Stimulated activated CD8-positive, alpha-beta memory T cell treated with anti-CD3 and anti-CD28 coated beads, Interleukin-2, amount 100 ng/mL, for 1 hour (primary cell): ENCODE results near the gene ESRRA.
A peak's percentile ranks its signal among the peaks of the same experiment; 100 is the strongest.

ENCODE experiments used
- DNase-seq, 2 donors: peaks; one replicate each; pipeline ENCODE4 v3.0.0-alpha.2; 2020; ENCODE audit warnings: low read depth in 2 of 2

ESRRA gene

GRCh38 chr11:64305075-64305690, at the start of gene ESRRA:
Gene ESRRA, plus strand, starts transcription at chr11:64305524. Its CDS starts 1,656 bp downstream, at chr11:64307180.
- peak; percentile 99 to 100 for DNase-seq

DNA sequence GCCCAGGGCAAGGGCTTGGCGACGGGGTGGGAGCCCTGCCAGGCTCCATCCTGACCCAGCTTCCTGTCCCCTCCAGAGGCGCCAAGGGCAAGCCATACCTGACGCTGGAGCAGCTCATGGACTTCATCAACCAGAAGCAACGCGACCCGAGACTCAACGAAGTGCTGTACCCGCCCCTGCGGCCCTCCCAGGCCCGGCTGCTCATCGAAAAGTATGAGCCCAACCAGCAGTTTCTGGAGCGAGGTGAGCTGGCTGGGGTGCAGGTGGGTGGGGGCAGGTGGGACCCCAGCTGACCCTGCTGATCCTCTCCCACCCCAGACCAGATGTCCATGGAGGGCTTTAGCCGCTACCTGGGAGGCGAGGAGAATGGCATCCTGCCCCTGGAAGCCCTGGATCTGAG, 49.0 kb upstream of the ESRRA start:
- DNase-seq: no peak

- DNase-seq: no peak
Observed at GRCh38 chr11:64258356-64258755, 47.0 kb upstream of the ESRRA start.

- DNase-seq: no peak
Observed at GRCh38 chr11:64258946-64259532, 46.3 kb upstream of the ESRRA start.

DNA sequence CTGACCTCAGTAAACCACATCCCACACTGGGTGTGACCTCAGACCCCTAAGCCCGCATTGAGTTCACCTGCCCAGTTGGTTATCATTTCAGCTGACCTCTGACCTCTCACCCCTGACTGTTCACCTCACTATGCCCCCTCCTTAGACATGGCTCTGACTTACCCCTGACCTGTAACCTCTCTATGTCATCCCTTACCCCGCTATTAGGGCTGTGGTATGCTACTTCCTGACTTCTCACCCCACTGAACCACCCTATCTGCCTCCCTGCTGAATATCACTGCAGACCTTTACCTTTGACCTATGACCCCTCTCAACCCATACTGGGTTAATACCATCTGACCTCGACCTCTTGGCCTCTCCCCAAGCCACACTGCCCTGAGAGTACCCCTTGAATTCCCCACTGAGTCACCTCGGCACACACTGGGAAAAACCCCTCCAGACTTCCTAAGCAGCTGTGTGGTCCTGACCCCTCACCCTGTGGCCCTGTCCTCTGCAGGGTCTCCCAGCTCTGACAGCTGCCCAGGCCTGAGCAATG, 45.7 kb upstream of the ESRRA start:
- DNase-seq: no peak

DNA sequence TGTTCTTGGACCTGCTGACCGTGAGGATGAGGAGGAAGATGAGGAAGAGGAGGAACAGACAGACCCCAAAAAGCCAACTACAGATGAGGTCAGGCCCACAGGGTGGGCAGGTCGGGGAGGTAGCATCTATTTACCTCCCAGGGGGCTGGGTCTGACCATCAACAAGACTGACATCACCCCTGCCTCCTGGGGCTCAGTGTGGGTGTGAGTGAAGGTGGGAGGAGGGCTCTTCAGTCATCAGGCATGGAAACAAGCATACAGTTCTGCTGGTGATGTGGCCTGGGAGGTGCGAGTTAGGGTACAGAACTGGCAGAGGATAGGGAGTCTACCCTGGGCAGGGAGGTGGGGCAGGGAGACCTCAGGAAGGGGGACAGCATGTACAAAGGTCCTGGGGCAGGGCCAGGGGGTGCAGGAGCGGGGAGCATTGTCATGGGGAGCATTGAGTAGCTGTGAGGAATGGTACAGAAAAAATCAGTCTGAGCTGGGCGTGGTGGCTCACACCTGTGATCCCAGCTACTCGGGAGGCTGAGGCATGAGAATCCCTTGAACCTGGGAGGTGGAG, 45.1 kb upstream of the ESRRA start:
- DNase-seq: no peak

DNA sequence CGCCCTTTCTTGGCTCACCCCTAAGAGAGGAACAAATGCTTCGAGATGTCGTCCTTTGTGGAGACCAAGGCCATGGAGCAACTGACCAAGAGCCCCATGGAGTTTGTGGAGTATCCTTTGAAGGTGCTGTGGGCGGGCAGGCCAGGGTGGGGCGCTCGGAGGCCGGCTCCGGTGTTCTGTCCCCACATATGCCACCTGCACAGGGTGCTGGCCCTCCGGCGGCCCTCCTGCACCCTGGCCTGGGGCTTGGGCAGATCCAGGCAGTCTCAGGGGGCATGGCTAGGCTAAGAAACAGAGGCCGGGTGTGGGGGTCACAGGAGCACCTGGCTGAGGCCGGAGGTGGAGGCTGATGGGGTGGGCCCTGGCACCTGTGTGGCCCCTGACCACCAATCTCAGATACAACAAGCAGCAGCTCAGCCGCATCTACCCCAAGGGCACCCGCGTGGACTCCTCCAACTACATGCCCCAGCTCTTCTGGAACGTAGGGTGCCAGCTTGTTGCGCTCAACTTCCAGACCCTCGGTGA, 43.7 kb upstream of the ESRRA start:
- DNase-seq: no peak

DNA sequence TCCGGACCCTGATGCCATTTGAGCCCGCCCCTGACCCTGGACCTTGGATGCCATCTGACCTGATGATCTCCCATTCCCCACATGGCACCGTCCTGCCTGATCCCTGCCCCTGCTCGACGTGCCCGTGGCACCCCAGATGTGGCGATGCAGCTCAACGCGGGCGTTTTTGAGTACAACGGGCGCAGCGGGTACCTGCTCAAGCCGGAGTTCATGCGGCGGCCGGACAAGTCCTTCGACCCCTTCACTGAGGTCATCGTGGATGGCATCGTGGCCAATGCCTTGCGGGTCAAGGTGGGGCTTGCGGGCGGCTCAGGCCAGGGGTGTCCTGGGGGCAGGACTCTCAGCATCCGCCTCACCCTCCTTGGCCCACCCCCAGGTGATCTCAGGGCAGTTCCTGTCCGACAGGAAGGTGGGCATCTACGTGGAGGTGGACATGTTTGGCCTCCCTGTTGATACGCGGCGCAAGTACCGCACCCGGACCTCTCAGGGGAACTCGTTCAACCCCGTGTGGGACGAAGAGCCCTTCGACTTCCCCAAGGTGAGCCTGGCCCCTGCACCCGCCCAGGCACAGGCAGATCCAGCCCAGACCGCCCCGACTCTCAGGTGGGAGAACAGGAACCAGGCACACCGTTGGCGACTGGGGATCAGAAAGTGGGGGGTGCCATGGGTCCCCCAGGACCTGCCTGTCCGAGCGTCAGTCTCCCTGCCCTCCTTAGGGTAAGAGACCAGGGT, 42.9 kb upstream of the ESRRA start:
- no peak for DNase-seq

- DNase-seq: no peak
Observed at GRCh38 chr11:64263021-64263946, 42.0 kb upstream of the ESRRA start.

- no peak for DNase-seq
Observed at GRCh38 chr11:64263947-64264317, 41.4 kb upstream of the ESRRA start.

GRCh38 chr11:64264371-64264852, 40.9 kb upstream of the ESRRA start:
- no peak for DNase-seq

GRCh38 chr11:64265176-64266160, 39.9 kb upstream of the ESRRA start:
- no peak for DNase-seq

- no peak for DNase-seq
Observed at GRCh38 chr11:64266339-64266738, 39.0 kb upstream of the ESRRA start.

- DNase-seq: no peak
Observed at GRCh38 chr11:64267207-64267945, 37.9 kb upstream of the ESRRA start.

DNA sequence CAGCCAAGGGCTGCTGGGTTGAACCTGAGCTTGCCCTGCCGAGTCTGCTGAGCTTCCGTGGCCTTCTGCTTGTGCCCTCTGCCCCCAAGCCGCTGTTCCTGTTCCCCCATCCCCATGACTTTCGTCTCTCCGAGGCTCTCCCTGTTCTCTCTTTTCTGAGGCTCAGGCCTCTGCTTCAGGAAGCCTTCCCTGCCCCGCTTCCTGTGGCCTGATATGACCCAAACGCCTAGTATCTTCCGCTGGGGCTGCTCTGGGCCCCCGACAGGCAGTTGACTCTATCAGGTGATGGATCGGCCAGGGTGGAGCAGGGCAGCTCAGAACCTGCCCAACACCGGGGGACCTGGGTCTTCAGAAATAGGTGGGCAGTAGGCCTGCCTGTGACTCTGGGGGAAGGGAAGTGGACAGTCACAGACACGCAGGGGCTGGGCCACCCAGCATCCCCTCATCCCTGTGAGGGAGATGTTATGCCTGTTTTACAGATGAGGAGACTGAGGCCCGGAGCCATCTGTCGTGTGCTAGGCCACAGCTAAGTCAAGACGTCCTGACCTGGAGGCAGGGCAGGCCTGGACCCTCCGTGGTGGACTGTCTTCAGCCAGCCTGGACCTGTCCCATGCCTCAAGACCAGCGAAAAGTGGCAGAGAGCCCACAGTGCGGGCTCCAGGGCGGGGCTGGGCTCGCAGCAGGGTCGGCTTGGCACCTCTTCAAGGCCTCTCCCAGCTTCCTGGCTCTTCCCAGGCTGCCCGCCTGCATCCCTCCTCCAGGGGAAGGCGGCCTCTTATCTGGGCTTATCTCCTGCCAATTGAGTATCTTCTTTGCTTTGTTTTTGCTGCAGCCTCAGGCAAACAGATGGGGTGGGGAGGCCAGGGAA, 37.1 kb upstream of the ESRRA start:
- no peak for DNase-seq

- DNase-seq: no peak
Observed at GRCh38 chr11:64268893-64269539, 36.3 kb upstream of the ESRRA start.

GRCh38 chr11:64269540-64270220, 35.6 kb upstream of the ESRRA start:
- DNase-seq: peak; percentile 94
